Psoas muscle (tissue), 8 donors: ENCODE data around the gene MSX1. TPM values are rescaled to one million over a fixed set of nuclear protein-coding genes. Genes with fewer than 3 reads are reported as not detected.

Experiments
- ATAC-seq, 4 donors: fragments of 200-7000 bp; cut with Tn5 transposase; one replicate each; pipeline ENCODE4 v1.9.1; 2020; ENCODE audit warnings: moderate library complexity in 3 of 4, mild to moderate bottlenecking in 2 of 4
- DNase-seq, 2 donors: peaks; one replicate each; pipeline ENCODE4 v3.0.0-alpha.2; 2020
- H3K27ac ChIP-seq: fragments of 200-600 bp; one replicate; pipeline ENCODE4 v1.8.0; 2022
- H3K27me3 ChIP-seq, 3 donors: fragments of 200-600 bp in 1 of 3; one replicate each; pipeline versions ENCODE4 v1.6.1 to v1.8.0; 2013 to 2022; ENCODE audit warnings: low read length in 2 of 3, mild to moderate bottlenecking in 2 of 3, moderate library complexity in 1 of 3; ENCODE audit not compliant: insufficient read depth in 3 of 3
- H3K36me3 ChIP-seq, 2 donors: fragments of 200-600 bp in 1 of 2; one replicate each; pipeline versions ENCODE4 v1.6.1 to v1.8.0; 2013 to 2022; ENCODE audit warnings: low read depth in 1 of 2, mild to moderate bottlenecking in 1 of 2, moderate library complexity in 1 of 2; ENCODE audit not compliant: insufficient read depth in 1 of 2
- H3K4me1 ChIP-seq: fragments of 200-600 bp; one replicate; pipeline ENCODE4 v1.8.0; 2022
- H3K4me3 ChIP-seq: fragments of 200-600 bp; one replicate; pipeline ENCODE4 v1.8.0; 2022; ENCODE audit warnings: mild to moderate bottlenecking
- H3K9me3 ChIP-seq: fragments of 200-600 bp; one replicate; pipeline ENCODE4 v1.8.0; 2022
- WGBS, 3 donors: extraction: QIAGEN DNeasy Blood & Tissue Kit; methylation state at CpG; one replicate each; pipeline versions ENCODE4 v1.1.6 to v1.1.7; 2013; 5-methylcytosine and 5-hydroxymethylcytosine counted together
- intact Hi-C, 2 donors: fragments of 100-400 bp; cut with DNase I; formaldehyde crosslinking; loops; one replicate each; pipeline versions ENCODE4 v1.11.0 to v1.14.2; 2022
- polyA plus RNA-seq, 3 donors: library from polyadenylated mRNA; stranded (reverse); fragments of 200-250 nt; gene quantifications; one replicate each; pipeline ENCODE4 v1.2.3, GENCODE V29; 2013
- total RNA-seq, 4 donors: library from RNA; stranded (reverse); fragmentation: NEBNext Ultra II Directional in 2 of 4; extraction: Animal tissue kit (Norgen Biotek cat#: 25700) in 2 of 4; gene quantifications; one replicate each; pipeline versions ENCODE4 v1.2.1 to v1.2.4, GENCODE V29; 2021 to 2023
- TF ChIP-seq, protein P1 (sequence below): fragments of 200-600 bp; IDR thresholded peaks from one replicate; pipeline ENCODE4 v1.8.0; 2022; ENCODE audit warnings: antibody characterized with exemption
- donor health status: healthy with polysubstance abuse.
- donor health status: DM: no; HTN: no; CAD: no; lungs with moderate emphysema.
- donor health status: Bipolar disorder and iron deficiency.
- donor health status: healthy.
- donor health status: DM: yes; HTN: yes; CAD: no.
- donor health status: DM: no; HTN: no; CAD: no.
- donor health status: DM: no; HTN: no; CAD: no.
- donor health status: DM: yes; HTN: yes; CAD: no.

MSX1 gene
- total and polyA plus RNA-seq, 7 donors = 1.1 to 3.7 (median 1.7) TPM

DNA sequence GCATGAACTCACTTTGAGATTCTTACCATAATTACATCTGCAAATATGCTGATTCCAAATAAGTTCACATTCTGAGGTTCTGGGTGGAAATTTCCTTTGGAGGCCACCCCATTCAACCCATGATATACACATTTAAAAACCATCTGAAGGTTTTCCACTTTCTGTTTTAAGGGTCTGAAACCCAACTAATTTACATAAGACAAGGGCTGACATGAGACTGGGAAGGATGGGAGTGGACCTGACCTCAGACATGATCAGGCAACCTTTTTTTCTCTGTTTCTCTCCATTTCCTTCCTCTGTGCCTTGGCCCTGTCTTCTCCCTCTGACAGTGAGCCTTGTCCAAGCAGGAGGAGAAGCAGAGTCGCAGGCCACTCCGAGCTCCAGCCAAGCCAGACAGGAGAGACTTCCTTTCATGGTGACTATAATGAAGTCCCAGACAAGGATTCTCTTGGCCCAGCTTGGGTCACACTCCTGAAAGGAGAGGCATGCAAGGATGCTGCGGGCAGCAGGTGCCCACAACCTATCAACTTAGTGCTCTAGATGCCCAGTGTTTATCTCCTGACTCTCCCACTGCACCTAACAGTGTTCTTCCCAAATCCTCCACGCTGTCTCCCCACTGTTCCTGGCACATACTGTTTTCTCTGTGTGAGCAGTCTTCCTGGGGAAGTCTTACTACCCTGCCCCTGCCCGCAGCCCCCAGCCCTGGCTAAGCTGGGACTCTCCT, 39.9 kb downstream of the MSX1 start:
- no peak for DNase-seq
- TF ChIP-seq, protein P1, sequence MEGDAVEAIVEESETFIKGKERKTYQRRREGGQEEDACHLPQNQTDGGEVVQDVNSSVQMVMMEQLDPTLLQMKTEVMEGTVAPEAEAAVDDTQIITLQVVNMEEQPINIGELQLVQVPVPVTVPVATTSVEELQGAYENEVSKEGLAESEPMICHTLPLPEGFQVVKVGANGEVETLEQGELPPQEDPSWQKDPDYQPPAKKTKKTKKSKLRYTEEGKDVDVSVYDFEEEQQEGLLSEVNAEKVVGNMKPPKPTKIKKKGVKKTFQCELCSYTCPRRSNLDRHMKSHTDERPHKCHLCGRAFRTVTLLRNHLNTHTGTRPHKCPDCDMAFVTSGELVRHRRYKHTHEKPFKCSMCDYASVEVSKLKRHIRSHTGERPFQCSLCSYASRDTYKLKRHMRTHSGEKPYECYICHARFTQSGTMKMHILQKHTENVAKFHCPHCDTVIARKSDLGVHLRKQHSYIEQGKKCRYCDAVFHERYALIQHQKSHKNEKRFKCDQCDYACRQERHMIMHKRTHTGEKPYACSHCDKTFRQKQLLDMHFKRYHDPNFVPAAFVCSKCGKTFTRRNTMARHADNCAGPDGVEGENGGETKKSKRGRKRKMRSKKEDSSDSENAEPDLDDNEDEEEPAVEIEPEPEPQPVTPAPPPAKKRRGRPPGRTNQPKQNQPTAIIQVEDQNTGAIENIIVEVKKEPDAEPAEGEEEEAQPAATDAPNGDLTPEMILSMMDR = no peak
- WGBS, 3 donors = 73 to 84% (median 78%) methylated on average over 5 of the region's 5 CpGs
- Histone ChIP-seq H3K4me3 (no peak overlapping the region), H3K4me1 (no peaks in the 10 kb centered on the region), H3K36me3 (no peaks in the 10 kb centered on the region), H3K27ac (no peak overlapping the region), H3K27me3 (peaks cover 0 to 10% (median under 1%) of the 10 kb centered on the region in 3 donors), H3K9me3 (no peaks in the 10 kb centered on the region)
- ATAC-seq = no peak
- intact Hi-C loops = no loop called here

- no peaks in the 10 kb centered on the region for H3K9me3 ChIP-seq
- no peak overlapping the region for H3K27ac ChIP-seq
- H3K27me3 ChIP-seq = peaks cover 0 to 13% (median 6%) of the 10 kb centered on the region in 3 donors
- H3K4me3 ChIP-seq = no peak overlapping the region
- intact Hi-C loops = no loop called here
- H3K4me1 ChIP-seq = no peaks in the 10 kb centered on the region
- H3K36me3 ChIP-seq = no peaks in the 10 kb centered on the region
- 50 to 66% (median 58%) methylated on average over 2 of the region's 2 CpGs for WGBS, 3 donors
- DNase-seq (no peak), ATAC-seq (no peak)
- TF ChIP-seq, protein P1 = no peak
Measured at GRCh38 chr4:4901877-4902276, 42.4 kb downstream of the MSX1 start.

- peaks cover 0 to 2% (median 0%) of the 10 kb centered on the region in 3 donors for H3K27me3 ChIP-seq
- ATAC-seq = no peak
Measured at GRCh38 chr4:4912155-4912554, 52.7 kb downstream of the MSX1 start.

DNA sequence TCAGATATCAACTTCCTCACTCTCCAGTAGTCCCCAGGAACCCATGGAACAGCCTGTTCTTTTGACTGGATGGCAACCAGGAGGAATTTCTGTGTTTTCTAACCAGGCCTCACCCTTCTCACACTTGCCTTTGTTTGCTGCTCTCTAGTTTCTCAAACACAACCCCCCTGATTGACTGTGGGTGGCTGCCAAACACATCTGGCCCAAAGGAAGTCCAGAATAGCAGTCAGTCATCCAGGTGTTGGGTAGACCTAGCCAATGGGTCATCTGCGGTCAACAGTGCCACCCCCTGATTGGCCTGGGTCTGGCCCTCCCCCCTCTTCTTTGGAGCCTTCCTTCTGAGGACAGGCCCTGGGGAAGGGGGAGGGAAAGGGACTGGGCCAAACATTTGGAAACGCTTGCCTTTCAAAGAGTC, 53.7 kb downstream of the MSX1 start:
- peaks cover 0 to 2% (median 0%) of the 10 kb centered on the region in 3 donors for H3K27me3 ChIP-seq
- DNase-seq = peak; percentile 59 to 89
- no peaks in the 10 kb centered on the region for H3K4me1 ChIP-seq
- ATAC-seq = peak in 3 of 4 donors; percentile 69 to 90 (median 84)
- WGBS, 3 donors = 35 to 51% (median 39%) methylated on average over 2 of the region's 2 CpGs
- TF ChIP-seq, protein P1 = no peak
- no peaks in the 10 kb centered on the region for H3K9me3 ChIP-seq
- H3K36me3 ChIP-seq = no peaks in the 10 kb centered on the region
- intact Hi-C loops = no loop called here
- H3K27ac ChIP-seq = no peak overlapping the region
- H3K4me3 ChIP-seq = no peak overlapping the region

More at GRCh38 chr4:4912155-4912554, 52.7 kb downstream of the MSX1 start:
- Histone ChIP-seq H3K4me3 (no peak overlapping the region), H3K27ac (no peak overlapping the region), H3K9me3 (no peaks in the 10 kb centered on the region), H3K36me3 (no peaks in the 10 kb centered on the region), H3K4me1 (no peaks in the 10 kb centered on the region)
- DNase-seq = no peak
- intact Hi-C loops = no loop called here
- 40 to 63% (median 63%) methylated on average over 2 of the region's 2 CpGs for WGBS, 3 donors
- TF ChIP-seq, protein P1 = no peak

Other genes with a start within 250 kb of the MSX1 start
- under 1 TPM in 1 of 4 donors, not detected in 3; 0.34 TPM for gene CYTL1, start 159.8 kb downstream of the MSX1 start, total RNA-seq
- under 1 TPM; 0.05 to 0.13 (median 0.08) TPM for gene CYTL1, start 159.8 kb downstream of the MSX1 start, polyA plus RNA-seq
- gene STK32B, start 191.8 kb downstream of the MSX1 start, total RNA-seq = under 1 TPM; 0.52 to 0.73 (median 0.64) TPM
- gene STK32B, start 191.8 kb downstream of the MSX1 start, polyA plus RNA-seq = under 1 TPM; 0.14 to 0.35 (median 0.17) TPM